ENCODE results near the gene ZNF808. TPM values are rescaled to one million over a fixed set of nuclear protein-coding genes. Genes with fewer than 3 reads are reported as not detected.

The ZNF808 gene
- total RNA-seq, 1 experiment from 2014 or later: 35.7 TPM

DNA sequence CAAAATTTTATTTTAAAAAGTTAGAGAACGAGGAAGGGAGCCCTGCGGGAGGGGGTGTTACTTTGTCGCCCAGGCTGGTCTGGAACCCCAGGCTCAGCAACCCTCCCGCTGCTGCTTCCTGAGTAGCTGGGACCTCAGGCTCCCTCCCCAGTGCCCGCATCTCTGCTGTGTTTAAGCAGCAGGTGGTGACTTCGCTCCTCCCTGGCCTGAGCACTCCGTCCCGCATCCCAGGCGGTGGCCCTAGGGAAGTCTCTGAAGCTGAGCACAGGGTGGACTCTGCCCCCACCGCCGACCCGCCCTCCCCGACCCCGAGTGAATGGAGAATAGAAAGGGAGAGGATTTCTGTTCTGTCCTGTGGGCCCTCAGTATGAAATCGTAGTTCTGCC is 73.2 kb downstream of the ZNF808 start:
- H4K5ac ChIP-seq (ENCODE audit: insufficient read length, low read depth, low read length): no peak overlapping the region
- no peak overlapping the region for H2BK12ac ChIP-seq (ENCODE audit: insufficient read length, low read depth, low read length)
- H3K4ac ChIP-seq (ENCODE audit: low read depth, low read length): no peak overlapping the region
- no peak overlapping the region for H4K8ac ChIP-seq (replicated peaks; ENCODE audit: insufficient read length, low read depth, low read length)
- peak overlapping the region; percentile 70 for H3K4me2 ChIP-seq (ENCODE audit: insufficient read depth, insufficient read length, low read length)
- peak overlapping the region; percentile 72 to 83 for H3K4me3 Mint-ChIP-seq
- H2BK20ac ChIP-seq (ENCODE audit: low read depth, low read length, poor library complexity, severe bottlenecking): no peak overlapping the region
- no peaks in the 10 kb centered on the region for H3K79me1 ChIP-seq (ENCODE audit: insufficient read depth, low read depth, low read length, poor library complexity, severe bottlenecking)
- no peak overlapping the region for H2AK5ac ChIP-seq (ENCODE audit: insufficient read length, low read length)
- no peak overlapping the region for H2BK15ac ChIP-seq (ENCODE audit: low read depth, low read length)
- H3K27ac ChIP-seq (ENCODE audit: insufficient read length, low read depth, low read length): no peak overlapping the region
- H2AFZ ChIP-seq (ENCODE audit: low read length): no peak overlapping the region
- peaks cover 4% of the 10 kb centered on the region for H3K27me3 Mint-ChIP-seq (ENCODE audit: low read depth)
- no CpG with 5 or more reads among the region's 15 CpGs for WGBS (ENCODE audit: extremely low coverage, insufficient read length, low lambda C conversion rate)
- no peak overlapping the region for H3K23ac ChIP-seq (ENCODE audit: insufficient read length, low read depth, low read length)
- no peak overlapping the region for H3K18ac ChIP-seq (ENCODE audit: insufficient read length, low read depth, low read length)
- peaks cover 12 to 18% of the 10 kb centered on the region in 2 experiments for H3K4me1 Mint-ChIP-seq
- H3K14ac ChIP-seq (ENCODE audit: insufficient read depth, low read length): no peak overlapping the region
- peak overlapping the region in 1 of 3 experiments; percentile 57; a peak in 1 of 7 replicates for H3K27ac Mint-ChIP-seq
- peaks cover 9% of the 10 kb centered on the region for H3K23me2 ChIP-seq (ENCODE audit: insufficient read length, low read depth, low read length, poor library complexity, severe bottlenecking)
- no peaks in the 10 kb centered on the region for H3K79me2 ChIP-seq (ENCODE audit: insufficient read depth, low read length)
- H3K9me3 ChIP-seq (ENCODE audit: control insufficient read depth, low read depth, low read length): no peaks in the 10 kb centered on the region
- no peak overlapping the region for H4K91ac ChIP-seq (ENCODE audit: insufficient read length, low read depth, low read length)
- no peak overlapping the region for H3T11ph ChIP-seq (ENCODE audit: low read length)
- peaks cover 0 to 8% of the 10 kb centered on the region in 2 experiments; a peak in 3 of 5 replicates for H3K9me3 Mint-ChIP-seq
- no peaks in the 10 kb centered on the region for H4K20me1 ChIP-seq (ENCODE audit: control insufficient read depth, insufficient read depth, insufficient read length)
- H3K27me3 ChIP-seq (ENCODE audit: insufficient read depth, low read length): no peaks in the 10 kb centered on the region; the same call in 1 of the 2 replicates
- no peak for DNase-seq
- H3K4me1 ChIP-seq (ENCODE audit: insufficient read depth, low read length): no peaks in the 10 kb centered on the region
- H3K9ac ChIP-seq (ENCODE audit: extremely low read depth, insufficient read length, low read length): no peak overlapping the region
- peaks cover 23 to 37% (median 26%) of the 10 kb centered on the region in 3 experiments for H3K36me3 Mint-ChIP-seq (ENCODE audit: insufficient read depth in 1 of 3, low read depth in 3 of 3)
- H3K56ac ChIP-seq (ENCODE audit: insufficient read length, low read depth, low read length): no peak overlapping the region
- H2BK120ac ChIP-seq (ENCODE audit: low read depth, low read length, poor library complexity, severe bottlenecking): no peak overlapping the region
- H2BK5ac ChIP-seq (ENCODE audit: insufficient read length, low read length): no peak overlapping the region
- TF ChIP-seq, protein P1, sequence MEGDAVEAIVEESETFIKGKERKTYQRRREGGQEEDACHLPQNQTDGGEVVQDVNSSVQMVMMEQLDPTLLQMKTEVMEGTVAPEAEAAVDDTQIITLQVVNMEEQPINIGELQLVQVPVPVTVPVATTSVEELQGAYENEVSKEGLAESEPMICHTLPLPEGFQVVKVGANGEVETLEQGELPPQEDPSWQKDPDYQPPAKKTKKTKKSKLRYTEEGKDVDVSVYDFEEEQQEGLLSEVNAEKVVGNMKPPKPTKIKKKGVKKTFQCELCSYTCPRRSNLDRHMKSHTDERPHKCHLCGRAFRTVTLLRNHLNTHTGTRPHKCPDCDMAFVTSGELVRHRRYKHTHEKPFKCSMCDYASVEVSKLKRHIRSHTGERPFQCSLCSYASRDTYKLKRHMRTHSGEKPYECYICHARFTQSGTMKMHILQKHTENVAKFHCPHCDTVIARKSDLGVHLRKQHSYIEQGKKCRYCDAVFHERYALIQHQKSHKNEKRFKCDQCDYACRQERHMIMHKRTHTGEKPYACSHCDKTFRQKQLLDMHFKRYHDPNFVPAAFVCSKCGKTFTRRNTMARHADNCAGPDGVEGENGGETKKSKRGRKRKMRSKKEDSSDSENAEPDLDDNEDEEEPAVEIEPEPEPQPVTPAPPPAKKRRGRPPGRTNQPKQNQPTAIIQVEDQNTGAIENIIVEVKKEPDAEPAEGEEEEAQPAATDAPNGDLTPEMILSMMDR (conservative IDR thresholded peaks at IDR 0.05): no peak
